Measurements from ENCODE around the gene BPIFB3.
"Not testable (repeated sequence)": the region's sequence is repeated elsewhere in the genome, so short reads cannot be mapped to it uniquely, and the experiment has no call there.

The BPIFB3 gene

DNA sequence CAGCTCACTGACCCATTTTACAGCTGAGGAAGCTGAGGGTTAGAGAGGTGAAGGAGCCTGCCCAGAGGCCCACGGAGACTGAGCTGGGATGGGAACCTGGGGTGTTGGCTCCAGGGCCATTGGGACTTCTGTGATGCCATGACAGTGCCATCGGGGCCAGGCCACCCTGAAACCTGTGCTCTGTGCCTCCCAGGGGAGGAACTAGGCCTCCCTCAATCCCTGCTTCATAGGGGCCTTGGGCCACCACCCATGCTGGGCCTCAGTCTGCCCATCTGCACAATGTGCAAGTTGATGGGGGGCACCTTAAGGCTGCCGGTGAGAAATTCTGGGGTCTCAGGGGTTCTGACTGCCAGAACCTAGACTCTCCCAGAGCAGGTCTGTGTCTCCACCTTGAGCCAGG lies 50.6 kb downstream of the BPIFB3 start:
- no peaks in the 10 kb centered on the region for H3K79me2 ChIP-seq (ENCODE audit: control insufficient read depth, low read length)
- H3K4me3 ChIP-seq (ENCODE audit: low read length): no peak overlapping the region
- no peak overlapping the region for H3K27ac ChIP-seq (ENCODE audit: low read depth, low read length)
- no peaks in the 10 kb centered on the region for H3K9me3 ChIP-seq (ENCODE audit: control insufficient read depth, insufficient read depth, low read length)
- no peaks in the 10 kb centered on the region for H3K36me3 ChIP-seq (ENCODE audit: control insufficient read depth, low read length)
- H3F3A ChIP-seq (ENCODE audit: control insufficient read depth, insufficient read depth): no peaks in the 10 kb centered on the region
- no peak overlapping the region for H3K4me2 ChIP-seq (ENCODE audit: low read length)
- no peaks in the 10 kb centered on the region for H3K9me2 ChIP-seq (replicated peaks; ENCODE audit: control insufficient read depth, low read length)
- no peaks in the 10 kb centered on the region for H3K4me1 ChIP-seq (ENCODE audit: control insufficient read depth, low read length)
- H4K20me1 ChIP-seq (ENCODE audit: control insufficient read depth, insufficient read depth, low read depth, low read length): no peaks in the 10 kb centered on the region
- no peak for TF ChIP-seq EZH2phosphoT487 (IDR thresholded peaks at IDR 0.05; ENCODE audit: borderline replicate concordance, low read length)
- TF ChIP-seq, protein P1, sequence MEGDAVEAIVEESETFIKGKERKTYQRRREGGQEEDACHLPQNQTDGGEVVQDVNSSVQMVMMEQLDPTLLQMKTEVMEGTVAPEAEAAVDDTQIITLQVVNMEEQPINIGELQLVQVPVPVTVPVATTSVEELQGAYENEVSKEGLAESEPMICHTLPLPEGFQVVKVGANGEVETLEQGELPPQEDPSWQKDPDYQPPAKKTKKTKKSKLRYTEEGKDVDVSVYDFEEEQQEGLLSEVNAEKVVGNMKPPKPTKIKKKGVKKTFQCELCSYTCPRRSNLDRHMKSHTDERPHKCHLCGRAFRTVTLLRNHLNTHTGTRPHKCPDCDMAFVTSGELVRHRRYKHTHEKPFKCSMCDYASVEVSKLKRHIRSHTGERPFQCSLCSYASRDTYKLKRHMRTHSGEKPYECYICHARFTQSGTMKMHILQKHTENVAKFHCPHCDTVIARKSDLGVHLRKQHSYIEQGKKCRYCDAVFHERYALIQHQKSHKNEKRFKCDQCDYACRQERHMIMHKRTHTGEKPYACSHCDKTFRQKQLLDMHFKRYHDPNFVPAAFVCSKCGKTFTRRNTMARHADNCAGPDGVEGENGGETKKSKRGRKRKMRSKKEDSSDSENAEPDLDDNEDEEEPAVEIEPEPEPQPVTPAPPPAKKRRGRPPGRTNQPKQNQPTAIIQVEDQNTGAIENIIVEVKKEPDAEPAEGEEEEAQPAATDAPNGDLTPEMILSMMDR (IDR thresholded peaks at IDR 0.05; ENCODE audit: low read depth, low read length, poor library complexity, severe bottlenecking): no peak
- H3K27me3 ChIP-seq (ENCODE audit: control insufficient read depth, low read length): no peaks in the 10 kb centered on the region

DNA sequence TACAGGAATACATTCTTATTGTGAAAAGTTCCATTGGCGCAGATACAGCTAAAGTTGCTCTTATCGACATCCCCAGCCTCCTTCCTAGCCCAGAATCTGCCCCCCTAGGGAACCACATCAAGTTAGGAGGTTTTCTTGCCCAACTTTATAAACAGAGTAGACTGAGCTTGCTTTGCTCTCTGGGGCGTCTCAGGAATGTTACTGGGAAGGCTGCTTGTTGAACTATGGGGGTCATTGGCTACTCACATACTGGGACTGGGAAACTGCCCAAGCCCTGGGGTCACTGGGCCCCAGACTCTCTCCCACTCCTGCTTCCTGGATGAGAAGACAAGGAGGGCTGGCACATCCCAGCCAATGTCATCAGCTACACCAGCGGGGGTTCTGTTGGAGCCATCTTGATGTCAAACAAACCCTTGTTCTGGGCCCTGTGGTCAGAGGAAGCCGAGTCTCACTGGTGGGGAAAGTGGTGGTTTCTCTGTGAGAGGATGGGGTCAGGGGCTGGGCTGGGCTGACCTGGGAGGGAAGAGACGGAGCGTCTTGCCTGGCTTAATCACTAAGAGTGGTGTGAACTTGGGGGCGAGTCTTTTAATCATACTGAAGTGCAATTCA lies 51.7 kb downstream of the BPIFB3 start:
- Histone ChIP-seq H3K4me2 (ENCODE audit: low read length) (no peak overlapping the region), H3F3A (ENCODE audit: control insufficient read depth, insufficient read depth) (no peaks in the 10 kb centered on the region), H3K27me3 (ENCODE audit: control insufficient read depth, low read length) (no peaks in the 10 kb centered on the region), H3K27ac (ENCODE audit: low read depth, low read length) (no peak overlapping the region), H3K4me1 (ENCODE audit: control insufficient read depth, low read length) (no peaks in the 10 kb centered on the region), H3K4me3 (ENCODE audit: low read length) (no peak overlapping the region), H3K9me2 (replicated peaks; ENCODE audit: control insufficient read depth, low read length) (no peaks in the 10 kb centered on the region), H4K20me1 (ENCODE audit: control insufficient read depth, insufficient read depth, low read depth, low read length) (no peaks in the 10 kb centered on the region), H3K9me3 (ENCODE audit: control insufficient read depth, insufficient read depth, low read length) (no peaks in the 10 kb centered on the region), H3K79me2 (ENCODE audit: control insufficient read depth, low read length) (no peaks in the 10 kb centered on the region), H3K36me3 (ENCODE audit: control insufficient read depth, low read length) (no peaks in the 10 kb centered on the region)
- no peak for TF ChIP-seq EZH2phosphoT487 (IDR thresholded peaks at IDR 0.05; ENCODE audit: borderline replicate concordance, low read length)

DNA sequence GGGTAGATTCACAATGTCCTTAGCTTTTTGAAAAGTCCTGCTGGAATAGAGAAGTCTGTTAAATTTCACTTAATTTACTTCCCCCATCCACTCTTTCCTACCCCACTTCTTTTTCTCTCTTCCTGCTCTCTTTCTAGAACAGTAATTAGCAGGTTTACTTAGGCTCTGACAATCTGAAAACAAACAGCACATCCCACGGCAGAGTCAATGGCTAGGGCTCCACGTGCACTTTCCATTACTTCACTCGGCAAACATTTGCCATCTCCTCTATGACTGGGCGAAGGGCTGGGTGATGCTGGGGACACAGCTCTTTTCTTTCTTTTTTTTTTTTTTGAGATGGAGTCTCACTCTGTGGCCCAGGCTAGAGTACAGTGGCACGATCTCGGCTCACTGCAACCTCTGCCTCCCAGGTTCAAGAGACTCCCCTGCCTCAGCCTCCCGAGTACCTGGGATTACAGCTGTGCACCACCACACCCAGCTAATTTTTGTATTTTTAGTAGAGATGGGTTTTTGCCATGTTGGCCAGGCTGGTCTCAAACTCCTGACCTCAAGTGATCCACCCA lies 52.4 kb downstream of the BPIFB3 start:
- H3K4me3 ChIP-seq (ENCODE audit: low read length); H3K4me1 ChIP-seq (ENCODE audit: control insufficient read depth, low read length); H3K36me3 ChIP-seq (ENCODE audit: control insufficient read depth, low read length); H3K9me3 ChIP-seq (ENCODE audit: control insufficient read depth, insufficient read depth, low read length); H3K9me2 ChIP-seq (replicated peaks; ENCODE audit: control insufficient read depth, low read length); H3K4me2 ChIP-seq (ENCODE audit: low read length); H4K20me1 ChIP-seq (ENCODE audit: control insufficient read depth, insufficient read depth, low read depth, low read length); H3F3A ChIP-seq (ENCODE audit: control insufficient read depth, insufficient read depth); H3K27me3 ChIP-seq (ENCODE audit: control insufficient read depth, low read length); H3K79me2 ChIP-seq (ENCODE audit: control insufficient read depth, low read length); H3K27ac ChIP-seq (ENCODE audit: low read depth, low read length): not testable (repeated sequence)

DNA sequence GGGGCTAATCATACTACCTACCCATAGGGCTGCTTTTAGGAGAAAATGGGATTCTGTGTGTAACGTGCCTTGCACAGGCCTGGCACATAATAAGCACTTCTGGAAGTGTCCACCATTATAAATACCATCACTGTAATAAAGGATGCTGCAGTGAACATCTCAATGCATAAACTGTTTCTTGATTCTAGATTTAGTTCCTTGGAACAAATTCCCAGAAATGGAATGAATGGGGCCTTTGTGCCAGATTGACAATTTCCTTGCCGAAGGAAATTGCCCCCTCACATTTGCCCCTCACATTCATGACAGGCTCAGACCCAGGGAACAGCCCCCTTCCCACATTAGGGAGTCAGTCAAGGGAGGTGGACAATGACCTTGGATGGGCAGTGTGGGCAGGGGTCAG lies 55.0 kb downstream of the BPIFB3 start:
- Histone ChIP-seq H4K20me1 (ENCODE audit: control insufficient read depth, insufficient read depth, low read depth, low read length) (no peaks in the 10 kb centered on the region), H3K9me2 (replicated peaks; ENCODE audit: control insufficient read depth, low read length) (no peaks in the 10 kb centered on the region), H3K4me1 (ENCODE audit: control insufficient read depth, low read length) (no peaks in the 10 kb centered on the region), H3F3A (ENCODE audit: control insufficient read depth, insufficient read depth) (no peaks in the 10 kb centered on the region), H3K79me2 (ENCODE audit: control insufficient read depth, low read length) (no peaks in the 10 kb centered on the region), H3K36me3 (ENCODE audit: control insufficient read depth, low read length) (no peaks in the 10 kb centered on the region), H3K27me3 (ENCODE audit: control insufficient read depth, low read length) (no peaks in the 10 kb centered on the region), H3K4me3 (ENCODE audit: low read length) (no peak overlapping the region), H3K27ac (ENCODE audit: low read depth, low read length) (no peak overlapping the region), H3K4me2 (ENCODE audit: low read length) (no peak overlapping the region), H3K9me3 (ENCODE audit: control insufficient read depth, insufficient read depth, low read length) (no peaks in the 10 kb centered on the region)
- TF ChIP-seq, protein P1 (IDR thresholded peaks at IDR 0.05; ENCODE audit: low read depth, low read length, poor library complexity, severe bottlenecking): no peak
- TF ChIP-seq EZH2phosphoT487 (IDR thresholded peaks at IDR 0.05; ENCODE audit: borderline replicate concordance, low read length): no peak
